ENCODE measurements around the gene TMEM26. TPM values are rescaled to one million over a fixed set of nuclear protein-coding genes. Genes with fewer than 3 reads are reported as not detected.

TMEM26 gene
- total RNA-seq = 1 to 10 TPM in 1 of 9 donors, under 1 TPM in 8; 0.16 to 1.1 (median 0.35) TPM
- under 1 TPM; 0.07 to 0.30 TPM for polyA plus RNA-seq
- long read RNA-seq, donor 1 = 0 reads
- long read RNA-seq, donor 2, full-length matches to known transcripts = 1 of 2 reads
- long read RNA-seq, donor 2, partial matches to known transcripts = 0 of 2 reads
- long read RNA-seq, donor 2, other reads (novel, unspliced or antisense) = 1 of 2 reads
- long read RNA-seq, donor 3, partial matches to known transcripts = 0 of 1 reads
- long read RNA-seq, donor 3, other reads (novel, unspliced or antisense) = 1 of 1 reads

DNA sequence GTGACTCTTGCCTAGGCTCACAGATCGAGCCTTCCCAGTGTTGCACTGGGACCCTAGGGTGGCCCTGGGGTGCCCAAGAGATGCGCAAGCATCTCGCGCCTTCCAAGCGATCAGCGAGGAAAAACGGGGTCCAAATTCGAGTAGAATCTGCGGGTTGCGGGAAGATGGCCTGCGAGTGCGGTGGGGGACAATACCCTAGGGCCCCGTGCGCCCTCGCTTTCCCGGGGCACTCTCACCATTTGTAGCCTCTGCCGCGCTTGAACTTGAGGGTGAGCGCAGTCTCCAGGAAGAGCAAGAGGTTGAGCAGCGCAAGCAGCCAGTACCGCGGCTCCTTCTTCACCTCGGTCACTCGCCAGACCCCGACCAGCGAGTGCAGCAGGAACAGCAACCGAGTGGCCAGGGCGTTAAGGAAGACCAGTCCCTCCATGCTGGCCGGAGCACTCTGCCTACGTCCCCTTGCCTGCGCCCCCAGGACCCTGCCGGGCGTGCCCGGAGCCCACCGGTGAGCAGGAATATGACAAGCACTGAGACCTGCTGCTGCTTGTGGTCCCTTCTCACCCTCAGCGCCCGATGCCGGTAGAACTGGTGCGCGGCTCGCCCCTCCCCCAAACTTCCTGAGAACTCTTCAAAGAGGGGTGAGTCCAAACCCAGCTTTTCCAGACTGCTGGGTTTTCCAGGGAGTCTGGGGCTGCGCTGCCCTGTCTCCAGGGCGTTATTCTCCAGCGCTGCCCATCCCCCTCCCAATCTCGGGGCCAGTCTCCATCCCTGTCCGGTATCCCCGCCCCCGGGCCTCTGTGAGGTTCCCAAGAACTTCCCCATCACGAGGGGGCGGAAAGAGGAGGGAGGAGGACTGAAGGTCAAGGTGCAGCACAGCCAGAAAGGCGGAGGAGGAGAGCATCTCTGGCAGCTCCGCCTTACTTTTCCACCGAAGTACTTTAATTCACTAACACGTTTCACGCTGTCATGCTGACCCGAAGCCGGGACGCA lies at the start of gene TMEM26:
Gene TMEM26, minus strand, starts transcription at position 727 of the 987 bp plus-strand sequence. Its CDS starts 300 bp downstream, at position 427.
- TF ChIP-seq POLR2A (IDR thresholded peaks at IDR 0.05) = no peak
- TF ChIP-seq, protein P1, sequence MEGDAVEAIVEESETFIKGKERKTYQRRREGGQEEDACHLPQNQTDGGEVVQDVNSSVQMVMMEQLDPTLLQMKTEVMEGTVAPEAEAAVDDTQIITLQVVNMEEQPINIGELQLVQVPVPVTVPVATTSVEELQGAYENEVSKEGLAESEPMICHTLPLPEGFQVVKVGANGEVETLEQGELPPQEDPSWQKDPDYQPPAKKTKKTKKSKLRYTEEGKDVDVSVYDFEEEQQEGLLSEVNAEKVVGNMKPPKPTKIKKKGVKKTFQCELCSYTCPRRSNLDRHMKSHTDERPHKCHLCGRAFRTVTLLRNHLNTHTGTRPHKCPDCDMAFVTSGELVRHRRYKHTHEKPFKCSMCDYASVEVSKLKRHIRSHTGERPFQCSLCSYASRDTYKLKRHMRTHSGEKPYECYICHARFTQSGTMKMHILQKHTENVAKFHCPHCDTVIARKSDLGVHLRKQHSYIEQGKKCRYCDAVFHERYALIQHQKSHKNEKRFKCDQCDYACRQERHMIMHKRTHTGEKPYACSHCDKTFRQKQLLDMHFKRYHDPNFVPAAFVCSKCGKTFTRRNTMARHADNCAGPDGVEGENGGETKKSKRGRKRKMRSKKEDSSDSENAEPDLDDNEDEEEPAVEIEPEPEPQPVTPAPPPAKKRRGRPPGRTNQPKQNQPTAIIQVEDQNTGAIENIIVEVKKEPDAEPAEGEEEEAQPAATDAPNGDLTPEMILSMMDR (IDR thresholded peaks at IDR 0.05) = no peak
- H3K27me3 ChIP-seq = peaks cover 0 to 32% (median 10%) of the 10 kb centered on the region in 9 donors
- 2 to 3% (median 2%) methylated on average over 22 to 58 of the region's 58 CpGs for WGBS, 4 donors
- H3K36me3 ChIP-seq = no peaks in the 10 kb centered on the region
- ATAC-seq (peak; percentile 39 to 61 (median 52)), DNase-seq (peak; percentile 15 to 64 (median 48))
- peaks cover 0 to 32% (median 7%) of the 10 kb centered on the region in 12 donors for H3K4me1 ChIP-seq
- H3K4me3 ChIP-seq = peak within 1 kb of the TSS; percentile 29 to 74 (median 58)
- H3K27ac ChIP-seq = peak within 1 kb of the TSS in 7 of 12 donors; percentile 23 to 53 (median 32)
- no peaks in the 10 kb centered on the region for H3K9me3 ChIP-seq
- intact Hi-C loops (cut with DNase I) = no loop called here

DNA sequence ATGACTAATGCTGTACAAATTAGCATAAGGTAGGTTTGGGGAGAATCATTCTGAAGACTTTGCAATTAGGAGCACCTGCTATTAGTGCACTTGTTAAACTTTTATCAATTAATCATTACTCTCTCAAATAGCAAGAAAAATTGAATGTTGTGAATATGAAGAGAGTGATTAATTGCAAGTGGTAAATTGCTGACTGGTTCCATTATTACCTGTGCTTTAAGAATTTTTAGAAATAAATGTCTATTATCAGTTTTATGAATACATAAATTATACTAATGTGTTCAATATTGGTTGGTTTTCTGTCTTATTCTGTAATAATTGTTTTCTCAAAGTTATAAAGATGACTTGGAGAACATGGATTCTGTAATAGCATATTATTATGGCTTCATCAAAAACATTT lies 47.3 kb upstream of the TMEM26 start:
- intact Hi-C loops (cut with DNase I) = no loop called here
- Histone ChIP-seq H3K4me1 (no peaks in the 10 kb centered on the region), H3K9me3 (no peaks in the 10 kb centered on the region), H3K27me3 (no peaks in the 10 kb centered on the region), H3K4me3 (no peak overlapping the region), H3K36me3 (no peaks in the 10 kb centered on the region), H3K27ac (no peak overlapping the region)
- TF ChIP-seq, protein P1 (IDR thresholded peaks at IDR 0.05) = no peak
- no peak for TF ChIP-seq POLR2A (IDR thresholded peaks at IDR 0.05)
- DNase-seq (no peak), ATAC-seq (no peak)

DNA sequence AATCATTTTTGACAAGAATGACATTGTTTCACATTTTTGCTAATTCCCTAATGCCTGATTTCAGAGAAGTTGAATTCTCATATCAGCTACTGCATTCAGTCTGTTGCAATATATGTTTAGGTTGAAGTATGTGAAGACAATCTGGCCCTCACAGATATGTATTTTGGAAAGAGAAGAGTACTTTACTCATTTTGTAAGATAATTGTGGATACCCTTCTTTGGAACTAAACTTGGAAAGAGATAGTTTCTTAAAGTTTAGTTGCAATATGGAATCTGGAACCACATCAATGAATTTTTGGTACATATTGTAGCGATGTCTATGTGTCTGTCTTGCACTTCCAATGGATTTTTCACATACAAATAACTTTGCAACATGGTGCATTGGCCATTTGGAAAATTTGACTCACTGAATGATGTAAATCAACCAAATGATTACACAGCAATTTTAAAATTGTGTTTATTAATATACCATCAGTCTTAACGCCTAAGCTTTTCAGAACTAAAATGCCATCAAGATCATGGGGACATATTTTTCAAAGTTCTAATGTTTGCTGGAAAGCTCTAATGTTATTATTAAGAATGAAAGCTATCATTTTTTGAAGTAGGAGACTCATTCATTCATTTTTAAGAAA lies 39.3 kb upstream of the TMEM26 start:
- H3K9me3 ChIP-seq = no peaks in the 10 kb centered on the region
- no peak for ATAC-seq
- H3K27me3 ChIP-seq = no peaks in the 10 kb centered on the region
- TF ChIP-seq POLR2A (IDR thresholded peaks at IDR 0.05) = no peak
- TF ChIP-seq, protein P1 (IDR thresholded peaks at IDR 0.05) = no peak
- H3K27ac ChIP-seq = no peak overlapping the region
- H3K4me3 ChIP-seq = no peak overlapping the region
- WGBS, 4 donors = 91 to 94% (median 93%) methylated on average over 2 of the region's 2 CpGs
- no peaks in the 10 kb centered on the region for H3K4me1 ChIP-seq
- no peak for DNase-seq
- no peaks in the 10 kb centered on the region for H3K36me3 ChIP-seq
- intact Hi-C loops (cut with DNase I) = no loop called here

Data from heart left ventricle (tissue), 16 donors.